ENCODE results near the gene GRPR.

GRPR gene

DNA sequence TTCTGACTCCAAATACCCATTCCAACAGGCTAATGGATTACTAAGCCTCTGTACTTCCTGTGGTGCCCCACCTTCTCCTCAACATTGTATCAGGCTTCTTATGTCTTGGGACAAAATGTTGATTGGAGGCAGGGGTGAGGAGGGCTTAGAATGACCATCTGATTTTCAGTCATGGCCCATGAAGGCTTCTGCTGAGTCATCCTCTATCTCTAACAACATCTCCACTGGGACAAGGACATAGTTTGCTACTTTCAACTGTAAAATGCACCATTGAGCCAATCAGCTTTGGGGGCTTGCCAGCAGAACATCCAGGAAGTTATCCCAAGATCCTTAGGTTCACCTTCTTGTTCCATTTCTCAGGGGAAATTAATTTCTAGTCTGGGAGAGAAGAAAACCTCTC lies 73.5 kb downstream of the GRPR start:
- H3K9me3 ChIP-seq (ENCODE audit: control insufficient read depth in 1 of 2, low read length in 2 of 2) = no peaks in the 10 kb centered on the region
- no peak overlapping the region for H3K4me3 ChIP-seq (ENCODE audit: low read depth in 1 of 2, low read length in 2 of 2)
- H3K27ac ChIP-seq (ENCODE audit: low read depth, low read length) = no peak overlapping the region
- H3K27me3 ChIP-seq (ENCODE audit: control insufficient read depth in 1 of 2, insufficient read depth in 2 of 2, low read length in 2 of 2) = no peaks in the 10 kb centered on the region
- no peaks in the 10 kb centered on the region for H3K36me3 ChIP-seq (ENCODE audit: control insufficient read depth in 1 of 2, insufficient read depth in 2 of 2, low read length in 2 of 2)
- H3K4me1 ChIP-seq (ENCODE audit: control insufficient read depth in 1 of 2, insufficient read depth in 2 of 2, low read length in 2 of 2) = no peaks in the 10 kb centered on the region
- no peak overlapping the region for H3K9ac ChIP-seq (ENCODE audit: low read depth in 1 of 2, low read length in 2 of 2)

DNA sequence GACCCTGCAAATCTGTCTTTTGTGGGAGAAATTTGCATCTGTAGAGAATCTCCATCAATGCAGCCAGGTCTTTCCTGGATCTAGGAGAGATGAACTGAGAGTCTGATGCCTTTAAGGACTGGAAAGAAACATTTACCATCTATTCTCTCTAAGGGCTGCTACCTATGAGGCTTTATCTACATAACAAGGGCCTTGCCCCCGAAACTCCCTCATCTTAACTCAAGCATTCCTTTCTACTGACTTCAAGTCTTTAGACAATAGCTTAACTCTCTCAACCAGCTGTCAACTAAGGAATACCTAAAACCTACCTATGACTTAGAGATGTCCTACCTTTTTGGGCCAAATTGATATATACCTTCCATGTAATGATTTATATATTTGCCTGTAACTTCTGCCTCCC lies 76.0 kb downstream of the GRPR start:
- H3K9ac ChIP-seq (ENCODE audit: low read depth in 1 of 2, low read length in 2 of 2) = no peak overlapping the region
- H3K27ac ChIP-seq (ENCODE audit: low read depth, low read length) = no peak overlapping the region
- H3K36me3 ChIP-seq (ENCODE audit: control insufficient read depth in 1 of 2, insufficient read depth in 2 of 2, low read length in 2 of 2) = no peaks in the 10 kb centered on the region
- no peaks in the 10 kb centered on the region for H3K27me3 ChIP-seq (ENCODE audit: control insufficient read depth in 1 of 2, insufficient read depth in 2 of 2, low read length in 2 of 2)
- H3K9me3 ChIP-seq (ENCODE audit: control insufficient read depth in 1 of 2, low read length in 2 of 2) = no peaks in the 10 kb centered on the region
- H3K4me3 ChIP-seq (ENCODE audit: low read depth in 1 of 2, low read length in 2 of 2) = no peak overlapping the region
- H3K4me1 ChIP-seq (ENCODE audit: control insufficient read depth in 1 of 2, insufficient read depth in 2 of 2, low read length in 2 of 2) = no peaks in the 10 kb centered on the region

DNA sequence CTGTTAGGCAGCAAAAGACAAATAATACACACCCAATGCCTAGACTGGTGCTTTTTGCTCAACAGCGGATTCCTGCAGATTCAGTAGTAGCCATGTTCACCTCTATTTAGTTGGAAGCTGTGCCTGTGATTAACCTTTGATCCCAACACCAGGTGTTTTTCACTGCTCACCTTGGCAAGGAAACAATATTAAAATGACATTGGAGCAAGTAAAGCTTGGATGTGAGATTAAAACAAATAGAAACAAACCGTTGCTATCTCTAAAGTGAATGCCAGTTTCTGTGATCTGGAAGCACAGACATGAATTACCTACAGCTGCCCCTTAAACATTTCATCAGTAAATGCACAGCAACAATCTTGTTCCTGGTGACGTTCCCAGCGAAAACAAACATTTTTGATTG lies 79.6 kb downstream of the GRPR start:
- no peaks in the 10 kb centered on the region for H3K4me1 ChIP-seq (ENCODE audit: control insufficient read depth in 1 of 2, insufficient read depth in 2 of 2, low read length in 2 of 2)
- H3K9ac ChIP-seq (ENCODE audit: low read depth in 1 of 2, low read length in 2 of 2) = no peak overlapping the region
- no peak overlapping the region for H3K4me3 ChIP-seq (ENCODE audit: low read depth in 1 of 2, low read length in 2 of 2)
- H3K27me3 ChIP-seq (ENCODE audit: control insufficient read depth in 1 of 2, insufficient read depth in 2 of 2, low read length in 2 of 2) = no peaks in the 10 kb centered on the region
- no peaks in the 10 kb centered on the region for H3K9me3 ChIP-seq (ENCODE audit: control insufficient read depth in 1 of 2, low read length in 2 of 2)
- H3K27ac ChIP-seq (ENCODE audit: low read depth, low read length) = no peak overlapping the region
- no peaks in the 10 kb centered on the region for H3K36me3 ChIP-seq (ENCODE audit: control insufficient read depth in 1 of 2, insufficient read depth in 2 of 2, low read length in 2 of 2)
